MG63 (cell line): ENCODE data around the gene SLC46A3. TPM values are rescaled to one million over a fixed set of nuclear protein-coding genes. Genes with fewer than 3 reads are reported as not detected.
"Not testable (repeated sequence)": the region's sequence is repeated elsewhere in the genome, so short reads cannot be mapped to it uniquely, and the experiment has no call there.

Experiments used
- DNase-seq: peaks from one replicate; pipeline ENCODE4 v3.0.0-alpha.2; 2020
- H3K27me3 ChIP-seq: fragments of 250-450 bp; sonication (Bioruptor Pico); 2 replicates; pipeline ENCODE4 v1.5.1; 2020; ENCODE audit warnings: mild to moderate bottlenecking, moderate library complexity
- H3K36me3 ChIP-seq: fragments of 250-450 bp; sonication (Bioruptor Pico); 2 replicates; pipeline ENCODE4 v1.5.1; 2020; ENCODE audit warnings: mild to moderate bottlenecking, moderate library complexity
- H3K4me3 ChIP-seq: fragments of 250-450 bp; sonication (Bioruptor Pico); 2 replicates; pipeline ENCODE4 v1.5.1; 2020; ENCODE audit warnings: mild to moderate bottlenecking, moderate library complexity
- H3K9me3 ChIP-seq: fragments of 250-450 bp; sonication (Bioruptor Pico); 2 replicates; pipeline ENCODE4 v1.5.1; 2020; ENCODE audit warnings: mild to moderate bottlenecking, moderate library complexity
- total RNA-seq: library from RNA; depleted of rRNA; stranded (reverse); fragments of >200 nt; shearing (Covaris generic); gene quantifications from 2 replicates; pipeline ENCODE4 v1.2.3, GENCODE V29; 2014; ENCODE audit warnings: low replicate concordance

Gene SLC46A3
- total RNA-seq, 1 experiment from 2014 or later: 0.86 TPM

- no peak for DNase-seq
- Histone ChIP-seq H3K4me3 (no peak overlapping the region), H3K36me3 (no peaks in the 10 kb centered on the region), H3K9me3 (no peaks in the 10 kb centered on the region), H3K27me3 (no peaks in the 10 kb centered on the region)
Observed at GRCh38 chr13:28705461-28706083, 13.2 kb downstream of the SLC46A3 start.

- Histone ChIP-seq H3K36me3 (no peaks in the 10 kb centered on the region), H3K4me3 (no peak overlapping the region), H3K27me3 (no peaks in the 10 kb centered on the region), H3K9me3 (no peaks in the 10 kb centered on the region)
- DNase-seq: no peak
Observed at GRCh38 chr13:28704919-28705318, 13.9 kb downstream of the SLC46A3 start.

DNA sequence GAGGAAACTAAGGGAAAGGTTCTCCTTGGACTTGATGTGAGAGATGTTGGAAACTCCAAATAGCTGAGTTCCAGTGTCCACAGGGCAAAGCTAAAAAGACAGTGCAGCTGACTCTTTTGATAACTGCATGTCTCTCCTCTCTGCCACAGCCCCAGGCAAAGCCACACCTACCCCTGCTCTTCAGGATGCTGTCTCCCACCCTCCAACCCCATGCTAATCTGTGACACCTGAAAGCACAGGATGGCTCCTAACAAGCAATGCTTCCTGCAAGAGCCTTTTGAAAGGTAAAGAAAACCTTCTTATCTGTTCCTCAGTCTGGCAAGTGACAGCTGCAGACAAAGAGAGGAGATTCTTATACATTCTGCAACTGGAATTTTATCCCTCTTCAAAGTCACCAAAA, 14.5 kb downstream of the SLC46A3 start:
- Histone ChIP-seq H3K4me3 (no peak overlapping the region), H3K9me3 (no peaks in the 10 kb centered on the region), H3K36me3 (no peaks in the 10 kb centered on the region), H3K27me3 (no peaks in the 10 kb centered on the region)
- DNase-seq: no peak

- no peak for DNase-seq
- H3K27me3 ChIP-seq: no peaks in the 10 kb centered on the region
- H3K4me3 ChIP-seq: no peak overlapping the region
- H3K36me3 ChIP-seq: no peaks in the 10 kb centered on the region
- H3K9me3 ChIP-seq: no peaks in the 10 kb centered on the region
Observed at GRCh38 chr13:28699246-28699645, 19.5 kb downstream of the SLC46A3 start.

DNA sequence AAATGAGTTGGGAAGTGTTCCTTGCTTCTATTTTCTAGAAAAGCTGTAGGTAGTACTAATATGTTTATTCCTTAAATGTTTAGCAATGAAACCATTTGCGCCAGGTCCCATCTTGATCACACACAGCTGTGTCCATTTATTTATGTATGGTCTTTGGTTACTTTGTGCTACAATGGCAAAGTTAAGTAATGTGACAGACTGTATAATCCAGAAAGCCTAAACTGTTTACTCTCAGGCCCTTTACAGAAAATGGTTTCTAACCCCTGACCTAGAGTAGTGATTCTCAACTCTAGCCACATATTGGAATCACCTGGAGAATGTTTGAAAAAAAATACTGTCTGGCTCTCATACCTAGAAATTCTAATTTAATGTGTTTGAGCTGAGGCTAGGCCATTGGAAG, 21.3 kb downstream of the SLC46A3 start:
- Histone ChIP-seq H3K4me3 (no peak overlapping the region), H3K9me3 (no peaks in the 10 kb centered on the region), H3K36me3 (no peaks in the 10 kb centered on the region), H3K27me3 (no peaks in the 10 kb centered on the region)
- no peak for DNase-seq

GRCh38 chr13:28693605-28694491, 24.9 kb downstream of the SLC46A3 start:
- H3K27me3 ChIP-seq, H3K36me3 ChIP-seq, H3K9me3 ChIP-seq, H3K4me3 ChIP-seq: not testable (repeated sequence)
- DNase-seq: peak; percentile 17

DNA sequence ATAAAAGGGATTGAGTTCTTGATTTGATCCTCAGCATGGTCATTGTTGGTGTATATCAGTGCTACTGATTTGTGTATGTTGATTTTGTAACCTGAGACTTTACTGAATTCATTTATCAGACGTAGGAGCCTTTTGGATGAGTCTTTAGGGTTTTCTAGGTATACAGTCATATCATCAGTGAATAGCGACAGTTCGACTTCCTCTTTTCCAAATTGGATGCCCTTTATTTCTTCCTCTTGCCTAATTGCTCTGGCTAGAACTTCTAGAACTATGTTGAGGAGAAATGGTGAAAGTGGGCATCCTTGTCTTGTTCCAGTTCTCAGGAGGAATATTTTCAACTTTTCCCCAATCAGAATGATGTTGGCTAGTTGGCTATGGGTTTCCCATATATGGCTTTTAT, 32.9 kb downstream of the SLC46A3 start:
- Histone ChIP-seq H3K4me3 (no peak overlapping the region), H3K36me3 (no peaks in the 10 kb centered on the region), H3K27me3 (no peaks in the 10 kb centered on the region), H3K9me3 (no peaks in the 10 kb centered on the region)
- no peak for DNase-seq

- H3K36me3 ChIP-seq: peaks cover 2% of the 10 kb centered on the region
- no peaks in the 10 kb centered on the region for H3K27me3 ChIP-seq
Observed at GRCh38 chr13:28685114-28685513, 33.7 kb downstream of the SLC46A3 start.

GRCh38 chr13:28684257-28684656, 34.5 kb downstream of the SLC46A3 start:
- Histone ChIP-seq H3K4me3 (no peak overlapping the region), H3K9me3 (no peaks in the 10 kb centered on the region), H3K36me3 (peaks cover 10% of the 10 kb centered on the region), H3K27me3 (no peaks in the 10 kb centered on the region)
- no peak for DNase-seq

More at GRCh38 chr13:28685114-28685513, 33.7 kb downstream of the SLC46A3 start:
- Histone ChIP-seq H3K4me3 (no peak overlapping the region), H3K9me3 (no peaks in the 10 kb centered on the region)
- DNase-seq: no peak

DNA sequence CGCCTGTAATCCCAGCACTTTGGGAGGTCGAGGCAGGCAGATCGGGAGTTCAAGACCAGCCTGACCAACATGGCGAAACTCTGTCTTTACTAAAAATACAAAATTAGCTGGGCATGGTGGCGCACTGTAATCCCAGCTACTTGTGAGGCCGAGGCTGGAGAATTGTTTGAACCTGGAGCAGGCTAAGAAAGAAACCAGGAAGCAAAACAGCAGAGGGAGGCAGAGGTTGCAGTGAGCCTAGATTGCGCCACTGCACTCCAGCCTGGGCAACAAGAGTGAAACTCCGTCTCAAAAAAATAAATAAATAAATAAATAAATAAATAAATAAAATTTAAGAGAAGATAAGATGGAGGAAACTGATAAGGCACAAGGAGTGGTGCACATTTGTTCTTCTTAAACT, 35.6 kb downstream of the SLC46A3 start:
- H3K27me3 ChIP-seq, H3K9me3 ChIP-seq, DNase-seq, H3K4me3 ChIP-seq: not testable (repeated sequence)
- peaks cover 21% of the 10 kb centered on the region for H3K36me3 ChIP-seq

GRCh38 chr13:28680541-28680940, 38.2 kb downstream of the SLC46A3 start:
- H3K4me3 ChIP-seq: no peak overlapping the region
- no peaks in the 10 kb centered on the region for H3K9me3 ChIP-seq
- DNase-seq: no peak

GRCh38 chr13:28679628-28680027, 39.1 kb downstream of the SLC46A3 start:
- no peak for DNase-seq
- no peaks in the 10 kb centered on the region for H3K9me3 ChIP-seq
- no peak overlapping the region for H3K4me3 ChIP-seq
- peaks cover 43% of the 10 kb centered on the region for H3K36me3 ChIP-seq
- H3K27me3 ChIP-seq: no peaks in the 10 kb centered on the region

More at GRCh38 chr13:28680541-28680940, 38.2 kb downstream of the SLC46A3 start:
- H3K27me3 ChIP-seq: no peaks in the 10 kb centered on the region
- H3K36me3 ChIP-seq: peaks cover 43% of the 10 kb centered on the region

GRCh38 chr13:28678809-28679208, 40.0 kb downstream of the SLC46A3 start:
- Histone ChIP-seq H3K36me3 (peaks cover 50% of the 10 kb centered on the region), H3K4me3 (no peak overlapping the region), H3K9me3 (no peaks in the 10 kb centered on the region), H3K27me3 (no peaks in the 10 kb centered on the region)
- no peak for DNase-seq

- DNase-seq: no peak
- no peaks in the 10 kb centered on the region for H3K27me3 ChIP-seq
- no peak overlapping the region for H3K4me3 ChIP-seq
- peaks cover 86% of the 10 kb centered on the region for H3K36me3 ChIP-seq
- no peaks in the 10 kb centered on the region for H3K9me3 ChIP-seq
Observed at GRCh38 chr13:28671126-28671792, 47.5 kb downstream of the SLC46A3 start.

- Histone ChIP-seq H3K27me3 (no peaks in the 10 kb centered on the region), H3K9me3 (no peaks in the 10 kb centered on the region), H3K4me3 (no peak overlapping the region), H3K36me3 (peaks cover 98% of the 10 kb centered on the region)
- DNase-seq: no peak
Observed at GRCh38 chr13:28666897-28667488, 51.8 kb downstream of the SLC46A3 start.

DNA sequence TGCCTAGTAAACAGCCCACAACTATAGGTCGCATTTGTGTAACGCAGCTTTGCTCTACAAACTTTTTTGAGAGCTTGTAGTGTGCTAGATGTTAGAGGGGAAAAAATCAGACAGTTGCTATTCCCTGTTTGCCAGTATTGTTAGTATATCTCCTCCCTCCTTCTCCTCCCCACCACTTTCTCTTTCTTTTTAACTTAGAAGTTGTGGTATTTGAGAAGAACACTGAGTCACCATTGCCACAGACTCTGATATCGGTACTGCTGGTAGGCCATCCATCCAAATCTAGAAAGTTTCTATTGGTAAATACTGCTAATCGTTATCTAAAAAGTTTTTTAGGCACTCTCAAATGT, 59.2 kb downstream of the SLC46A3 start:
- H3K9me3 ChIP-seq: no peaks in the 10 kb centered on the region
- no peak for DNase-seq
- peaks cover 47% of the 10 kb centered on the region for H3K36me3 ChIP-seq
- no peaks in the 10 kb centered on the region for H3K27me3 ChIP-seq
- peak overlapping the region; percentile 88 for H3K4me3 ChIP-seq
